HG03139 (cell line): ENCODE results near the gene HEPACAM2.

Experiments
- ATAC-seq: cut with Tn5 transposase; IDR thresholded peaks from one replicate; pipeline ENCODE4 v1.9.1; 2021; ENCODE audit not compliant: unreplicated experiment

The HEPACAM2 gene

GRCh38 chr7:93226310-93226709 lies at the start of gene HEPACAM2:
Gene HEPACAM2 (minus strand): TSS chr7:93226469.
- no peak for ATAC-seq

DNA sequence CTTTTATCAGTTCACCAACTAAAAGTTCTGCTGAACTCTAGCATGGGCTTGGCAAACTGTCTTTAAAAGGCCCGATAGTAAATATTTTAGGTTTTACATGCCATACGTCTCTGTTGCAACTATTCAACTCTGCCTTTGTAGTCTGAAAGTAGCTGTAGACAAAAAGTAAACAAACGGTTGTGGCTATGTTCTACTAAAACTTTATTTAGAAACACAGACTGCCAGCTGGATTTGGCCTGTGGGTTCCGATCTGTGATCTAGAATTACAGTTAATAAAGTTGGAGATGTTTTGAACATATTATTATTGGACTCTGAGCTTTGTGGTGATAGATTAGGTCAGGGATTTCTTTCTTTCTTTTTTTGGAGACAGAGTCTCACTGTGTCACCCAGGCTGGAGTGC lies 39.0 kb upstream of the HEPACAM2 start:
- no peak for ATAC-seq

DNA sequence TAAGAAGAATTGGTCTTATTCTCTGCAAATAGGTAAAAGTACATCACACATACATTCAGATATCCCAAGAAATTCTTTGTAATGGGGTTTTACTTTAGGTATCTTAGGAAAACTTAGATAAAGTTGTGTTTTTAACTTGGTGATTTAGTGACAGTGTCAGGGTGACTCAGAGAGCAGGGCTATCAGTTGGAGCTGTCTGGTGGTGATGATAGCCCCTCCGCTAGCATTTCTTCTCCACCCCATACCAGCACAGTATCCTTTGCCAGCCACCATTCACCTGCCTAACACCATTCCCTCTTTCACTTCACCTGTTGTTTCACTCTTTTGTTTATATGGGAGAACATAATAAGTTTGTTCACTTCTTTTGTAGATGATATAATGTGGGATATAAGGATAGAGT lies 36.3 kb upstream of the HEPACAM2 start:
- no peak for ATAC-seq

- no peak for ATAC-seq
Measured at GRCh38 chr7:93258661-93259060, 32.4 kb upstream of the HEPACAM2 start.

GRCh38 chr7:93249491-93250148 lies 23.4 kb upstream of the HEPACAM2 start:
- no peak for ATAC-seq

GRCh38 chr7:93245525-93246432 lies 19.5 kb upstream of the HEPACAM2 start:
- ATAC-seq = no peak

DNA sequence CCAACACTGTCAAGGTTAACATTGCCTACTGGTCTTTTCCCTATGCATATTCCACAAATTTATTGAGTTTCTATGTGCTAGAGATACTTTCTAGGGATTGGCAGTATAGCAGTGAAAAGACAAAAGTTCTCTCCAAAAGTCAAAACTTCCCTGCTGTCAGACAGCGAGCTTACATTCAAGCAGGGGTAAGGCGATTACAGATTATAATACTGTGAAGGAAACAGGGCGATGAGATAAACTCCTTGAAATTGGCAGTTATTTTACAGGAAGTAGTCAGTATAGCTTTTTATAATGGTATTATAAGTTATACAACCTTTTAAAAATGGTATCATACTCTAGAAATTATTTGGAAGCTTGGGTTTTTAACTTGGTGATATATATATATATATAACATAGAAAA lies 15.8 kb upstream of the HEPACAM2 start:
- no peak for ATAC-seq

GRCh38 chr7:93239824-93240223 lies 13.6 kb upstream of the HEPACAM2 start:
- no peak for ATAC-seq

DNA sequence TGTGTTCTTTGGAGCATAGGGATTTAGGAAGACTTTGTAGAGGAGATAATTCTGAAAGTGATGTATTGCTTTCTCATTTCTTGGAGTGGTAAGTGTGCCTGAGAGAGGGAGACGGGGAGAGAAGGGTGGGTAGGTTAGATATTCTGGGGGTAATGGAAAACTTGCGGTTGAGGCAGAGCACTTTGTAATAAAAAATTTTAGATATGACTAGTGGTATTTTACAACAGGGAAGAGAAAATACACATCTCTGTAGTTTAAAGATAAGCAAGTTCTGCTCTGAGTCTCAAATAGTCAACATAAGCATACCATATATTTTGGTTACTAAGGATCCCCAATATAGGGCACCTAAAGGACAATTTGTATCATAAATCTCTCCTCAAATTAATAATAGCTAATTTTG lies 12.5 kb upstream of the HEPACAM2 start:
- ATAC-seq = no peak

DNA sequence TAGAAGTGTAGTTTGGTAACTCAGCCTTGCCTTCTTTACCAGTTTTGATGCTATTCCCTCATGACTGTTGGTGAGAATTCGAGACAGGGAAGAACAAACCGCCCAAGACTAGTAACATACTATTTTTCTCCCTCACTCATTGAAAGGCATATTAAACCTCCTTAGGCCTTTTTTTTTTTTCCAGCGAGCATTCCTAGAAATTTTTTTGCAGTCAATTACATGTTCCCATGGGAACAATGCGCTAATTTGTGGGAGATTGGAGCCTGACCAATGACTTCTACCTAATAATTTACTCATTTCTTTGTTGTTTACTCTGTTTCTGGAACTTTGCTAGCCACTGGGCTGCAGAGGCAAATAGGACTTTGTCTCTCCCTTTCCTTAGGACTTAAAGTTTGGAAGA lies 11.9 kb upstream of the HEPACAM2 start:
- ATAC-seq = no peak

DNA sequence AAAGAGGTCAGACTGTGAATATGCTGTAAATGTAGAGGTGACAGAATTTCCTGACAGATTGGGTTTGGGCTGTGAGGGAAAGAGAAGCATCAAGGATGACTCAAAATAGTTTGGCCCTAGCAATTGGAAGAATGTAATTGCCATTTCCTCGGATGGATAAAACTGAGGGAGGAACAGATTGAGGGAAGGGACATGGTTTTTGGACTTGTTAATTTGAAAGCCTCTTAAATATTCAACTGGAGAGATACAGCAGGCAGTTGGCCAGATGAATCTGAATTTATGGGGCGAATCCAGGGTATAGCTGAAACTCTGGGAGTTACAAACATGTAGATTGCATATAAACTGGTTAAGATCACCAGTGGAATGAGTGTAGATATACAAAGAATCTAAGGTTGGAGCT lies 9.3 kb upstream of the HEPACAM2 start:
- ATAC-seq = no peak

- peak; percentile 8 for ATAC-seq
Measured at GRCh38 chr7:93232673-93233018, 6.4 kb upstream of the HEPACAM2 start.

GRCh38 chr7:93231799-93232672 lies 5.8 kb upstream of the HEPACAM2 start, which contains the start of gene VPS50:
Gene VPS50 (plus strand): TSS chr7:93232366. CDS start chr7:93232468, 102 bp downstream.
- peak; percentile 99 for ATAC-seq

DNA sequence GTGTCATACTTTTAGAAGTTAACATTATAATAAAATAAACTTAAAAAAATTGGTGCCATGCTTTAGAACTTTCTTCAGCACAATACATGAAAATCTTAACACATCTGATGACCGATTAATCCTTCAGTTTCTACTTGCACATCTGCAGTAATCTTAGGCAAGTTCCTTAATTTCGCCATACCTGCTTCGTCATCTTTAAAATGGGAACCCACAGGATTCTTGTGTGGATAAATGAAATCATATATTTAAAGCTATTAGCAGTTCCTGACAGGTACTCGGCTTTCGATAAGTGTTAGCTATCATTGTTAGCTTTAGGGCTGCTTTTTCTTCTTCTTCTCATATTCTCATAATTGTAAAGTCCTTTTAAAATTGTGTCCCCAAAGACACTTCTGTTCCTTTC lies 5.0 kb upstream of the HEPACAM2 start:
- no peak for ATAC-seq

DNA sequence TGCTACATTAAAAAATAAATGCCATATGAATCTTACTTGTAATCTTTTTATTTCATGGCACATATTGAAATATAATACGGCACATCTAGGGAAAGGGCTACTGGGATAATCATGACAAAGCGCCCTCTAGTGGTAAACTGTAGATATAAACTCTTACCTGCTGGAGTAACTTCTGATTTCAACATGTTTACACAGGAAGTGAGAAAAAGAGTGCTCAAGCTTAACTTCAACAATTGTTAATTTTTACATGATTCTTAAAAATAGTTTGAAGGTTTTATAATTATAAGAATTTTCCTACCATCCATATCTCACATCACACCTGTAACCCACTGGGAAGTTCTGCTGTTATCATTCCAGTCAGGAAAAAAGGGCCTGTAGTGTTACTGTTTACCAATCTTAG lies 2.0 kb upstream of the HEPACAM2 start:
- ATAC-seq = no peak

GRCh38 chr7:93219868-93220267 lies 6.4 kb downstream of the HEPACAM2 start:
- no peak for ATAC-seq

DNA sequence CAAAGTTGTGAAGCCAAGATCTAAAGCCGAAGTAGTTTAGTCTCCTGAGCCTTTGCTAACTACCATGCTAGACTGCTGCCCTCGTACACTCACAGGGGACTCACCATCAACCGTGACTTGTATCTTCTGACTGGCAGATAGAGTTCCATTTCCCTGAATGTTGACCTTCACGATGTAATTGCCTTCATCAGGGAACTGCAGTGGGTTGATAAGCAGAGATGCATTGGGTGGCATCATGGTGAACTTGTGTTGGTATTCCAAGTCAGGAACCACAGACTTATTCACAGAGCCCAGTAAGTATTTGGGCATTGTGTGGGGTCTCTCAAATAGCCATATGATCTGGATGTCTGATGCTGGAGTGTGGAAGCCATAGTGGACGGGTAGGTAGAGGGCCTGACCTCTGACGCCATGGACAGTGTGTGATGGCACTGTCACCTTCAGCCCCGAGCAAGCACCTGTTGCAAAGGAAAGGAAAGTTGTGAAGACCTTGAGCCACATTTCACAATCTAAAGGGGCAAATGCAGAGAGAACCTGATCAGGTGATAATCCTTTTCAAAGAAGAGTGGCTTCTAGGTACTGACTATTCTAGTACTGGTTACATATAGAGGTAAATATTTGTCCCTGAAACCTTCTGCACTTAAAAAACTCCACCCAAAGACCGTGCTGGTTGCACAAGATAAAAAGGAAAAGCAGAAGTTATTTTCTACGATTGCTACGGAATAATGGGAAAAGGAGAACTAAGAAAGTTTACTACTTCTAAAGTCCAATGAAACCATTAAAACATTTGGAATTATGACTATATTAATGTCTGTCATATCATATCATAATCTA lies 7.1 kb downstream of the HEPACAM2 start:
- ATAC-seq = no peak

- no peak for ATAC-seq
Measured at GRCh38 chr7:93212881-93213280, 13.4 kb downstream of the HEPACAM2 start.

DNA sequence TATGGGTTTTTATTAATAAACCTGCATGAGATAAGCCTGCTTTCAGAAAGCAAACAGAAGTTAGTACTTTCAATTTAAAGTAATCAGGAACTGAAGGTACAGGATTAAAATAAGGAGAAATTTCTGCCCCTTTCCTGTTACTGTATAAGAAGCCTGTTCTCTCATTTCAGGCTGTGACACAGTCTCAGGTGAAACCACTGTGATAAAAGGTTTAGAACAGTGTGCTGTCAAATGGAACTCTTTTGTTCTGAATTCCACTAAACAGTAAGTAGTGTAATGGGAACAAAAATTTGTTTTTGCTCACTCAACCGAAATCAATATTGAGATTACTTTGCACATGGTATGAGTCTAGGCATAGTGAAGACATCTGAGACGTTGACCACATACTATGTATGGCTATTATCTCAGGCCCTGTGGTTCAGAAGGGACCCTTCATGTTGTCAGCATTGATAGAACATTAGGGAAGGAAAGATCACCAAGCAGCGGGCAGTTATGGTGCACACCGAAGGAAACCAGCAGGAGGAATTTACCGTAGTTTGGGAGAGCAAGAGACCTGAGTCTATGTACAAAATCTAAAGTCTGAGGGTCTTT lies 14.9 kb downstream of the HEPACAM2 start:
- no peak for ATAC-seq

- no peak for ATAC-seq
Measured at GRCh38 chr7:93205046-93205445, 21.2 kb downstream of the HEPACAM2 start.
